ENCODE data around the gene CTRB2. TPM values are rescaled to one million over a fixed set of nuclear protein-coding genes. Genes with fewer than 3 reads are reported as not detected.
"Not testable (repeated sequence)": the region's sequence is repeated elsewhere in the genome, so short reads cannot be mapped to it uniquely, and the experiment has no call there.

CTRB2 gene
- total RNA-seq, 1 experiment from 2014 or later: not detected

GRCh38 chr16:75227361-75228142 is 20.6 kb upstream of the CTRB2 start:
- no peak for DNase-seq (ENCODE audit: low read depth)

GRCh38 chr16:75226550-75227360 is 19.8 kb upstream of the CTRB2 start:
- no peak for DNase-seq (ENCODE audit: low read depth)

GRCh38 chr16:75225678-75226515 is 18.9 kb upstream of the CTRB2 start:
- no peak for DNase-seq (ENCODE audit: low read depth)

- DNase-seq (ENCODE audit: low read depth): no peak
Measured at GRCh38 chr16:75225092-75225491, 18.1 kb upstream of the CTRB2 start.

- no peak for DNase-seq (ENCODE audit: low read depth)
Measured at GRCh38 chr16:75224306-75225082, 17.5 kb upstream of the CTRB2 start.

- DNase-seq (ENCODE audit: low read depth): not testable (repeated sequence)
Measured at GRCh38 chr16:75223129-75223528, 16.2 kb upstream of the CTRB2 start.

GRCh38 chr16:75222271-75222783 is 15.4 kb upstream of the CTRB2 start:
- no peak for DNase-seq (ENCODE audit: low read depth)

GRCh38 chr16:75219838-75220237 is 12.9 kb upstream of the CTRB2 start:
- no peak for DNase-seq (ENCODE audit: low read depth)

- DNase-seq (ENCODE audit: low read depth): no peak
Measured at GRCh38 chr16:75219088-75219487, 12.1 kb upstream of the CTRB2 start.

- DNase-seq (ENCODE audit: low read depth): no peak
Measured at GRCh38 chr16:75218256-75219076, 11.5 kb upstream of the CTRB2 start, which contains the start of gene CTRB1. Gene CTRB1 (plus strand): TSS chr16:75218988. CDS start chr16:75219008, 20 bp downstream.

- no peak for DNase-seq (ENCODE audit: low read depth)
Measured at GRCh38 chr16:75217389-75217851, 10.5 kb upstream of the CTRB2 start.

GRCh38 chr16:75216576-75216975 is 9.6 kb upstream of the CTRB2 start:
- DNase-seq (ENCODE audit: low read depth): no peak

- no peak for DNase-seq (ENCODE audit: low read depth)
Measured at GRCh38 chr16:75216127-75216526, 9.2 kb upstream of the CTRB2 start.

- DNase-seq (ENCODE audit: low read depth): not testable (repeated sequence)
Measured at GRCh38 chr16:75211286-75211685, 4.3 kb upstream of the CTRB2 start.

- DNase-seq (ENCODE audit: low read depth): no peak
Measured at GRCh38 chr16:75209944-75210343, 3.0 kb upstream of the CTRB2 start.

- not testable (repeated sequence) for DNase-seq (ENCODE audit: low read depth)
Measured at GRCh38 chr16:75209514-75209913, 2.6 kb upstream of the CTRB2 start.

- DNase-seq (ENCODE audit: low read depth): no peak
Measured at GRCh38 chr16:75208861-75209505, 2.0 kb upstream of the CTRB2 start.

GRCh38 chr16:75208242-75208825 is 1.4 kb upstream of the CTRB2 start:
- no peak for DNase-seq (ENCODE audit: low read depth)

GRCh38 chr16:75207831-75208230 is 870 bp upstream of the CTRB2 start:
- DNase-seq (ENCODE audit: low read depth): no peak
